ENCODE measurements around the gene CRB2.

DNA sequence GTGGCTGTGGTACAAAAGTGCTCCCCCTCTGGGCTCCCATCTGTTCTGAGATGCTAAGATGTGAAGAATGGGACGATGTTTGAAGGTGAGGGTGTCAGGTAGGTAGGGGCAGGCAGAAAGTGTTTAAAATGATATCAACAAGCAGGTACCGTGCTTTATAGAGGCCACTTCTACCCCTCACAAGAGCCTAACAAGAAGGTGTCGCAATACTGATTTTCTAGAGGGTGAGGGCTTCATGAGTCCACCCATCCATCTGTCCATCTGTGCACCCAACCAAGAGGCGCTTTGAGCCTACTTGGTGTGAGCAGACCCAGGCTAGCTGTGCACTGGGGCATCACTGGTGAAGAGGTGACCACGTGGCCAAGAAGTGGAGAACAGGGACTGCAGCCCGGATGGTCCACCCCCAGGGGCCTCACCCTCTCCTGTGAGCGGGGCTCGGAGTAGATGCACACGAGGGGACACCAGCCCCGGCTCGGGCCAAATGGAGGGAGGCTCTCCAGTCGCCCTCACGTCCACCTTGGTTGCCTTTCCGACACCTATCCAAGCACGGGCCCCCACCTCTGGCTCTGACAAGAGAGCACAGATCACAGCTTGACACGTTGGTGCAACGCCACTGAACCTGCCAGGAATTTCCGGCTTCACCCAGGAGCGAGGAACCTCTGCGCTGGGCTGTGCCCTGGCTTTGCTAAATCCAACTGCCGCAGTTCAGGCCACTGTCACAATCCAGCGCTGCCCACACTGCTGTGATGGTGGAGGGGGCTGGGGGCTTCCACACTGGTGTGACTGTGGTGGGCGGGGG, 34.5 kb downstream of the CRB2 start:
- TF ChIP-seq, protein P1, sequence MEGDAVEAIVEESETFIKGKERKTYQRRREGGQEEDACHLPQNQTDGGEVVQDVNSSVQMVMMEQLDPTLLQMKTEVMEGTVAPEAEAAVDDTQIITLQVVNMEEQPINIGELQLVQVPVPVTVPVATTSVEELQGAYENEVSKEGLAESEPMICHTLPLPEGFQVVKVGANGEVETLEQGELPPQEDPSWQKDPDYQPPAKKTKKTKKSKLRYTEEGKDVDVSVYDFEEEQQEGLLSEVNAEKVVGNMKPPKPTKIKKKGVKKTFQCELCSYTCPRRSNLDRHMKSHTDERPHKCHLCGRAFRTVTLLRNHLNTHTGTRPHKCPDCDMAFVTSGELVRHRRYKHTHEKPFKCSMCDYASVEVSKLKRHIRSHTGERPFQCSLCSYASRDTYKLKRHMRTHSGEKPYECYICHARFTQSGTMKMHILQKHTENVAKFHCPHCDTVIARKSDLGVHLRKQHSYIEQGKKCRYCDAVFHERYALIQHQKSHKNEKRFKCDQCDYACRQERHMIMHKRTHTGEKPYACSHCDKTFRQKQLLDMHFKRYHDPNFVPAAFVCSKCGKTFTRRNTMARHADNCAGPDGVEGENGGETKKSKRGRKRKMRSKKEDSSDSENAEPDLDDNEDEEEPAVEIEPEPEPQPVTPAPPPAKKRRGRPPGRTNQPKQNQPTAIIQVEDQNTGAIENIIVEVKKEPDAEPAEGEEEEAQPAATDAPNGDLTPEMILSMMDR (IDR thresholded peaks at IDR 0.05): no peak
- TF ChIP-seq POLR2AphosphoS5 (IDR thresholded peaks at IDR 0.05) (no peak), EP300 (IDR thresholded peaks at IDR 0.05) (no peak)
